Fibroblast of skin of right biceps (primary cell): ENCODE measurements around the gene NDUFB3.

Source experiments
- DNase-seq: peaks from one replicate; pipeline ENCODE4 v3.0.0-alpha.2; 2013

Gene NDUFB3

GRCh38 chr2:201130524-201131186, 58.9 kb downstream of the NDUFB3 start:
- peak; percentile 88 for DNase-seq

DNA sequence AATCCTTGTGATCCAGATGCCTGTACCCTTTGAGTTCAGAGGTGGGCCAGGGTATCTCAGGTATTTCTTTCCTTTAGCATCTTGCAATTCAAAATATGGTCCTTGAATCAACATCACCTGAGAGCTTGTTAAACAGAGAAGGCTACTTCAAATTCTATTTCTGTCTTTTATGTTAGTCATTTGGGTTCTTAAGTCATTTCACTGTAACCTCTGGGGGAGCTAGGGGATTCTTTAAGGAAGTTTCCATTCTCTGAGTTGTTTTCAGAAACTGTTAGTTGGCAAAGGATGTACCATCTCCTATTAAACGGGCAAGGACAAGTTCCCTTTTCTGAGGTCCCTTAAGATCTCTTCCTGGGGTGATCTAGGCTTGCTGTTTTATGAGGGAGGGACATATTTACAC, 60.7 kb downstream of the NDUFB3 start:
- DNase-seq, result no peak
